ENCODE results near the gene OR7C1. TPM values are rescaled to one million over a fixed set of nuclear protein-coding genes. Genes with fewer than 3 reads are reported as not detected.

OR7C1 gene
- total and polyA plus RNA-seq, 11 donors: 0.02 to 0.28 (median 0.17) TPM; not detected in 8

DNA sequence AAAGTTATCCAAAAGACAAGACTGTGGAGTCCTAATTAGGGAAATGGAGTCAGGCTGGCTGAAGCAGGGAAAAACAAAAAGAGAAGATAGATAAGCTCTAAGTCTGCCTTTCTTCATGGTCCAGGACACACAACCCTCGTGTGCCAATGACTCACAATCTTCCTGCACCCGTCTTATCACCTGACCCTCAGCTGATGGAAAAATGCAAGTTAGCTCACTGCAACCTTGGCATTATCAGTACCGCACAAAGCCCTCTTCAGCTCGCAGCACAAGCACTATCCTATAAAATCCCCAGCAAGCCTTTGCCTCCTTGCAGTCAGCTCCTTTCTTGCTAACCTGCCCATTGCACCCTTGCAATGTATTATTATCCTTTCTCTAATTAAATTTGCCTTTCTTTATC lies 4.3 kb downstream of the OR7C1 start:
- ATAC-seq: no peak
- intact Hi-C loops (cut with DNase I): no loop called here
- Histone ChIP-seq H3K36me3 (no peaks in the 10 kb centered on the region), H3K9me3 (no peaks in the 10 kb centered on the region), H3K27ac (no peak overlapping the region), H3K27me3 (peaks cover 0 to 9% (median 0%) of the 10 kb centered on the region in 9 donors), H3K4me3 (no peak overlapping the region), H3K4me1 (no peaks in the 10 kb centered on the region)
- TF ChIP-seq POLR2A (IDR thresholded peaks at IDR 0.05): no peak
- TF ChIP-seq, protein P1, sequence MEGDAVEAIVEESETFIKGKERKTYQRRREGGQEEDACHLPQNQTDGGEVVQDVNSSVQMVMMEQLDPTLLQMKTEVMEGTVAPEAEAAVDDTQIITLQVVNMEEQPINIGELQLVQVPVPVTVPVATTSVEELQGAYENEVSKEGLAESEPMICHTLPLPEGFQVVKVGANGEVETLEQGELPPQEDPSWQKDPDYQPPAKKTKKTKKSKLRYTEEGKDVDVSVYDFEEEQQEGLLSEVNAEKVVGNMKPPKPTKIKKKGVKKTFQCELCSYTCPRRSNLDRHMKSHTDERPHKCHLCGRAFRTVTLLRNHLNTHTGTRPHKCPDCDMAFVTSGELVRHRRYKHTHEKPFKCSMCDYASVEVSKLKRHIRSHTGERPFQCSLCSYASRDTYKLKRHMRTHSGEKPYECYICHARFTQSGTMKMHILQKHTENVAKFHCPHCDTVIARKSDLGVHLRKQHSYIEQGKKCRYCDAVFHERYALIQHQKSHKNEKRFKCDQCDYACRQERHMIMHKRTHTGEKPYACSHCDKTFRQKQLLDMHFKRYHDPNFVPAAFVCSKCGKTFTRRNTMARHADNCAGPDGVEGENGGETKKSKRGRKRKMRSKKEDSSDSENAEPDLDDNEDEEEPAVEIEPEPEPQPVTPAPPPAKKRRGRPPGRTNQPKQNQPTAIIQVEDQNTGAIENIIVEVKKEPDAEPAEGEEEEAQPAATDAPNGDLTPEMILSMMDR (IDR thresholded peaks at IDR 0.05): no peak
- 21 to 40% (median 36%) methylated on average over 4 of the region's 4 CpGs for WGBS, 4 donors
- no peak for DNase-seq

DNA sequence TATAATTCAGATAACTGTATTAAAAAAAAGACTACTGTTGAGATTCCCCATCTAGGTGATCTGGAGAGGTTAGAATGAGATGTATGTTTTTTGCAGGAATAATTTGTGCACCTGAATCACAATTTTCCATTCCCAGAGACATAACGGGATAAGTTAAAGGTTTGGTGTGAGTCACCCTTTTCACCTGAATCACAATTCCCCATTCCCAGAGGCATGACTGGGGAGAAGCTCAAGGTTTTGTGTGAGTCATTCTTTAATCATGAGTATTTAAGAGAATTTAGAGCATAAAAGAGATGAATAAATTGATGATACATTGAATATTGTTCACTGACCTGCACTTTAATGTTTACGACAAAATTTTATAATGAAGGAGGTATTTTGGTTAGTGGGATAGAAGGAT lies 9.0 kb downstream of the OR7C1 start:
- no peak overlapping the region for H3K4me3 ChIP-seq
- H3K4me1 ChIP-seq: no peaks in the 10 kb centered on the region
- ATAC-seq (no peak), DNase-seq (no peak)
- 89 to 92% (median 91%) methylated on average over 2 of the region's 2 CpGs for WGBS, 4 donors
- H3K36me3 ChIP-seq: no peaks in the 10 kb centered on the region
- peaks cover 0 to 4% (median 0%) of the 10 kb centered on the region in 12 donors for H3K9me3 ChIP-seq
- no peak for TF ChIP-seq POLR2A (IDR thresholded peaks at IDR 0.05)
- TF ChIP-seq, protein P1 (IDR thresholded peaks at IDR 0.05): no peak
- intact Hi-C loops (cut with DNase I): no loop called here
- H3K27ac ChIP-seq: no peak overlapping the region
- peaks cover 0 to 17% (median 0%) of the 10 kb centered on the region in 9 donors for H3K27me3 ChIP-seq

DNA sequence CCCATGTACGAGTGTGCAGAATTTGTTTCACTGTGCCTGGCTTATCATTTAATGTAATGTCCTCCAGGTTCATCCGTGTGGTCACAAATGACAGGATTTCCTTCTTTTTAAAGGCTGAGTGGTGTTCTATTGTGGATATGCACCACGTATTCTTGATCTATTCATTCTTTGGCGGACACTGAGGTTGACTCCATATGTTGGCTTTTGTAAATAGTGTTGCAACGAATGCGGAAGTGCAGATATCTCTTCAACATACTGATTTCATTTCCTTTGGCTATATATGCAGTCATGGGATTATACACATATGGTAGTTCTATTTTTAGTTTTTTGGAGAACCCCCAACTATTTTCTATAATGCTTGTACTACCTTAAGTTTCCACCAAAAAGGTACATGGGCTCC lies 13.0 kb downstream of the OR7C1 start:
- WGBS, 4 donors: 33 to 44% (median 44%) methylated on average over 6 of the region's 6 CpGs
- Histone ChIP-seq H3K27me3 (peaks cover 0 to 17% (median 0%) of the 10 kb centered on the region in 9 donors), H3K36me3 (no peaks in the 10 kb centered on the region), H3K9me3 (peaks cover 0 to 4% (median 0%) of the 10 kb centered on the region in 12 donors), H3K4me3 (no peak overlapping the region), H3K4me1 (no peaks in the 10 kb centered on the region), H3K27ac (no peak overlapping the region)
- ATAC-seq: no peak
- intact Hi-C loops (cut with DNase I): no loop called here
- no peak for DNase-seq
- TF ChIP-seq, protein P1 (IDR thresholded peaks at IDR 0.05): no peak
- no peak for TF ChIP-seq POLR2A (IDR thresholded peaks at IDR 0.05)

DNA sequence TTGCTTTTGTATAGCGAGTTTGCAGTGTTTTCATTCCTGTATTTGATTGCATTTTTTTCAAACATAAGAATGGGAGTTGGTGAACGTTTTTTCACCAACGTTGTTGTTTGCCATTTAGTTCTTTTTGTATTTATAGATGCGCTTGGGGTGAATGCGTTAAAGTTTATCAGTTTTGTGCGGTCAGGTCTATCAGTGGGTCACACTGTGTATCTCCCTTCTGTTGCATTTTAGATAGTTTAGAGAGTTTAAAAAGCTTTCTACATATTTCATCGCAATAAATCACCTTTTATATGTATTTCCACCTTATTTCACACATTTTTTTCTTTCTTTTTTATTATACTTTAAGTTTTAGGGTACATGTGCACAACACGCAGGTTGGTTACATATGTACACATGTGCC lies 16.4 kb downstream of the OR7C1 start:
- no peaks in the 10 kb centered on the region for H3K9me3 ChIP-seq
- WGBS, 4 donors: 74 to 80% (median 78%) methylated on average over 8 of the region's 8 CpGs
- H3K4me1 ChIP-seq: no peaks in the 10 kb centered on the region
- peaks cover 0 to 1% (median 0%) of the 10 kb centered on the region in 9 donors for H3K27me3 ChIP-seq
- no peak overlapping the region for H3K27ac ChIP-seq
- ATAC-seq (no peak), DNase-seq (no peak)
- intact Hi-C loops (cut with DNase I): no loop called here
- TF ChIP-seq, protein P1 (IDR thresholded peaks at IDR 0.05): no peak
- no peak for TF ChIP-seq POLR2A (IDR thresholded peaks at IDR 0.05)
- no peaks in the 10 kb centered on the region for H3K36me3 ChIP-seq
- no peak overlapping the region for H3K4me3 ChIP-seq

Data from heart left ventricle (tissue), 16 donors.